Heart left ventricle (tissue), 16 donors: ENCODE data around the gene AJM1. TPM values are rescaled to one million over a fixed set of nuclear protein-coding genes. Genes with fewer than 3 reads are reported as not detected.

Experiments
- ATAC-seq, 4 donors: fragments of 200-7000 bp; cut with Tn5 transposase; one replicate each; pipeline ENCODE4 v1.9.1; 2020 to 2022; ENCODE audit warnings: moderate library complexity in 4 of 4, mild to moderate bottlenecking in 3 of 4, moderate number of reproducible peaks in 1 of 4
- DNase-seq, 5 donors: peaks; one replicate each; pipeline ENCODE4 v3.0.0-alpha.2; 2020
- H3K27ac ChIP-seq, 12 donors: fragments of 200-600 bp; sonication (generic) in 4 of 12; one replicate each; pipeline versions ENCODE4 v1.5.0 to v1.8.0; 2016 to 2022; ENCODE audit warnings: mild to moderate bottlenecking in 2 of 12
- H3K27me3 ChIP-seq, 9 donors: fragments of 200-600 bp; sonication (generic) in 2 of 9; one replicate each; pipeline versions ENCODE4 v1.5.1 to v1.8.0; 2016 to 2022; ENCODE audit warnings: mild to moderate bottlenecking in 3 of 9
- H3K36me3 ChIP-seq, 9 donors: fragments of 200-600 bp; sonication (generic) in 2 of 9; one replicate each; pipeline versions ENCODE4 v1.5.0 to v1.8.0; 2018 to 2022; ENCODE audit warnings: mild to moderate bottlenecking in 2 of 9
- H3K4me1 ChIP-seq, 12 donors: fragments of 200-600 bp; sonication (generic) in 4 of 12; one replicate each; pipeline versions ENCODE4 v1.5.0 to v1.8.0; 2016 to 2022; ENCODE audit warnings: mild to moderate bottlenecking in 3 of 12
- H3K4me3 ChIP-seq, 12 donors: fragments of 200-600 bp; sonication (generic) in 4 of 12; one replicate each; pipeline versions ENCODE4 v1.5.0 to v1.8.0; 2017 to 2022; ENCODE audit warnings: mild to moderate bottlenecking in 9 of 12, moderate library complexity in 4 of 12
- H3K9me3 ChIP-seq, 12 donors: fragments of 200-600 bp; sonication (generic) in 4 of 12; one replicate each; pipeline versions ENCODE4 v1.5.0 to v1.8.0; 2016 to 2022; ENCODE audit warnings: mild to moderate bottlenecking in 1 of 12
- CTCF ChIP-seq, 12 donors: fragments of 200-600 bp; sonication (generic) in 4 of 12; IDR thresholded peaks; one replicate each; pipeline versions ENCODE4 v1.5.0 to v1.8.0; 2018 to 2022; ENCODE audit warnings: antibody characterized with exemption in 12 of 12, mild to moderate bottlenecking in 5 of 12
- POLR2A ChIP-seq, 2 donors: fragments of 450-650 bp; IDR thresholded peaks; one replicate each; pipeline ENCODE4 v1.6.1; 2017; ENCODE audit warnings: antibody characterized with exemption in 2 of 2, mild to moderate bottlenecking in 2 of 2, moderate library complexity in 2 of 2
- WGBS, 4 donors: extraction: QIAGEN DNeasy Blood & Tissue Kit in 2 of 4; methylation state at CpG; one replicate each; pipeline versions ENCODE4 v1.1.5 to v1.1.7; 2013 to 2018; 5-methylcytosine and 5-hydroxymethylcytosine counted together
- intact Hi-C, 10 donors: fragments of 100-400 bp; cut with DNase I; formaldehyde crosslinking; loops; one replicate each; pipeline versions ENCODE4 v1.11.1 to v1.14.2; 2022
- polyA plus RNA-seq, 2 donors: library from polyadenylated mRNA; stranded (reverse); fragments of 200-250 nt; gene quantifications; one replicate each; pipeline ENCODE4 v1.2.3, GENCODE V29; 2013
- total RNA-seq, 9 donors: library from RNA; depleted of rRNA in 2 of 9; stranded (reverse); fragments of >200 nt in 2 of 9; fragmentation: NEBNext Ultra II Directional in 3 of 9; extraction: Animal tissue kit (Norgen Biotek cat#: 25700) in 3 of 9; gene quantifications; one replicate each; pipeline versions ENCODE4 v1.1.0 to v1.2.4, GENCODE V29; 2016 to 2023
- donor health status: ischemic (EF 13 %, LVEDD 7.1; RV severe dilation, severe dysfunction).
- donor health status: healthy with polysubstance abuse.
- donor health status: DM: no; HTN: yes; CAD: no.
- donor health status: DM: no; HTN: no; CAD: no.
- donor health status: ischemic (EF 25% LVEDD 6.9; RV normal size, moderate dysfunction).
- donor health status: ischemic (EF 25% LVEDD 5.7; RV mildly dilated, moderate dysfunction).
- donor health status: healthy.
- donor health status: DM: yes; HTN: yes; CAD: no.
- donor health status: ischemic (EF 35%, LVEDD 5.7; RV mildly dilated, moderate dysfunction).
- donor health status: nonischemic (EF 11% LVEDD 7.7; RV severe dilation, severe dysfunction).
- donor health status: DM: yes; HTN: yes; CAD: no.
- donor health status: PGD.
- donor health status: ischemic (EF 29% LVEDD 5.4; RV normal size, mild dysfunction).
- donor health status: nonischemic (EF 23%, LVEDD 6.1; RV moderate dilation, normal function).

AJM1 gene
- total and polyA plus RNA-seq, 11 donors: 2.6 to 7.0 (median 5.5) TPM

GRCh38 chr9:136857581-136858412, 15.5 kb downstream of the AJM1 start:
- Histone ChIP-seq H3K4me3 (no peak overlapping the region), H3K27ac (peak overlapping the region in 1 of 12 donors; percentile 61), H3K27me3 (no peaks in the 10 kb centered on the region), H3K4me1 (peaks cover 0 to 19% (median 8%) of the 10 kb centered on the region in 12 donors), H3K9me3 (no peaks in the 10 kb centered on the region), H3K36me3 (peaks cover 0 to 31% (median 23%) of the 10 kb centered on the region in 9 donors)
- ATAC-seq: peak in 1 of 4 donors; percentile 0
- TF ChIP-seq CTCF (IDR thresholded peaks at IDR 0.05) (no peak), POLR2A (IDR thresholded peaks at IDR 0.05) (no peak)
- intact Hi-C loops: no loop called here
- WGBS, 4 donors: 86 to 95% (median 88%) methylated on average over 4 to 29 of the region's 29 CpGs
- peak in 4 of 5 donors; percentile 8 to 43 (median 30) for DNase-seq

GRCh38 chr9:136858452-136858843, 16.2 kb downstream of the AJM1 start:
- Histone ChIP-seq H3K9me3 (no peaks in the 10 kb centered on the region), H3K27me3 (no peaks in the 10 kb centered on the region), H3K4me3 (no peak overlapping the region), H3K27ac (peak overlapping the region in 5 of 12 donors; percentile 40 to 70 (median 59)), H3K4me1 (peaks cover 0 to 19% (median 8%) of the 10 kb centered on the region in 12 donors), H3K36me3 (peaks cover 0 to 38% (median 29%) of the 10 kb centered on the region in 9 donors)
- intact Hi-C loops: no loop called here
- 93 to 100% (median 94%) methylated on average over 1 to 15 of the region's 15 CpGs for WGBS, 4 donors
- TF ChIP-seq CTCF (IDR thresholded peaks at IDR 0.05) (no peak), POLR2A (IDR thresholded peaks at IDR 0.05) (no peak)
- ATAC-seq: peak in 1 of 4 donors; percentile 0
- DNase-seq: peak in 2 of 5 donors; percentile 25 to 52

- DNase-seq: peak; percentile 52 to 81 (median 75)
- no peak for TF ChIP-seq CTCF (IDR thresholded peaks at IDR 0.05)
- no peak for TF ChIP-seq POLR2A (IDR thresholded peaks at IDR 0.05)
- no peaks in the 10 kb centered on the region for H3K9me3 ChIP-seq
- peak; percentile 49 to 75 (median 55) for ATAC-seq
- peaks cover 0 to 44% (median 36%) of the 10 kb centered on the region in 9 donors for H3K36me3 ChIP-seq
- 60 to 86% (median 66%) methylated on average over 5 to 20 of the region's 20 CpGs for WGBS, 4 donors
- H3K4me1 ChIP-seq: peaks cover 0 to 25% (median 9%) of the 10 kb centered on the region in 12 donors
- H3K4me3 ChIP-seq: no peak overlapping the region
- no peaks in the 10 kb centered on the region for H3K27me3 ChIP-seq
- intact Hi-C loops: no loop called here
- peak overlapping the region in 10 of 12 donors; percentile 3 to 70 (median 42) for H3K27ac ChIP-seq
Measured at GRCh38 chr9:136858844-136859757, 16.8 kb downstream of the AJM1 start.
